HG02884 (cell line): ENCODE results near the gene CLEC2A.
A peak's percentile ranks its signal among the peaks of the same experiment; 100 is the strongest.
"Not testable (repeated sequence)": the region's sequence is repeated elsewhere in the genome, so short reads cannot be mapped to it uniquely, and the experiment has no call there.

Experiments
- ATAC-seq: cut with Tn5 transposase; IDR thresholded peaks from one replicate; pipeline ENCODE4 v1.9.1; 2021; ENCODE audit warnings: mild to moderate bottlenecking, moderate library complexity; ENCODE audit not compliant: unreplicated experiment

Gene CLEC2A, protein sequence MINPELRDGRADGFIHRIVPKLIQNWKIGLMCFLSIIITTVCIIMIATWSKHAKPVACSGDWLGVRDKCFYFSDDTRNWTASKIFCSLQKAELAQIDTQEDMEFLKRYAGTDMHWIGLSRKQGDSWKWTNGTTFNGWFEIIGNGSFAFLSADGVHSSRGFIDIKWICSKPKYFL

DNA sequence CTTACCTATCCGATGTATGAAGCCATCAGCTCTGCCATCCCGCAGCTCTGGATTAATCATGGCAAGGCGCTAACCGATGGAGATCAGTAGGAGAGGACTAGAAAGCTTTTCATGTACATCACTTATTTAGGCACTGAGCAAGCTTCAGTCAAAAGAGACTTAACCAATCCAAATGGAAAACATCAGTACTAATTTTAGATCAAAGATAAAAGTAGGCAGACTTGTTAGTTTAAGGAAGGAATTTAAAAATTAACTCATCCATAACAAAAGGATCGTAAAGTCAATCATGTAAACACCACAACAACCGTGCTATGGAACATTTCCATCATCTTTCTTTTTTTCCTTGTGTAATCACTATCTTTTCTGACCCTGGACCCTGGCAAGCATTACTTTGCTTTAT lies at the start of gene CLEC2A:
TSS of gene CLEC2A (minus strand) at position 101 of the 400 bp plus-strand sequence. CDS start at position 60, 41 bp downstream.
- no peak for ATAC-seq

DNA sequence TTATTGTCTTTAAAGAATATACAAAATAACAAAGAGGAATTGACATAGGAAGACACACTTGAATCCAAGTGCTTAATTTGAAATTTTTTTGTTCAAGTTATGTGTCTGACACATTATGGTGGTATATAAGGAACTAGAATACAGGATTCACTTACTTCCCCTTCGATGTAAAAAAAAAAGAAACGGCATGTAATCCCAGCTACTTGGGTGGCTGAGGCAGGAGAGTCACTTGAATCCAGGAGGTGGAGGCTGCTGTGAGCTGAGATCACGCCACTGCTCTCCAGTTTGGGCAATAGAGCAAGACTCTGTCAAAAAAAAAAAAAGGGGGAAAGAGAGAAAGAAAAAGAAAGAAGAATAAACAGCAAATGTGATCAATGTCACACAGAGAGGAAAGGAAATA lies 48.0 kb upstream of the CLEC2A start:
- ATAC-seq: no peak

DNA sequence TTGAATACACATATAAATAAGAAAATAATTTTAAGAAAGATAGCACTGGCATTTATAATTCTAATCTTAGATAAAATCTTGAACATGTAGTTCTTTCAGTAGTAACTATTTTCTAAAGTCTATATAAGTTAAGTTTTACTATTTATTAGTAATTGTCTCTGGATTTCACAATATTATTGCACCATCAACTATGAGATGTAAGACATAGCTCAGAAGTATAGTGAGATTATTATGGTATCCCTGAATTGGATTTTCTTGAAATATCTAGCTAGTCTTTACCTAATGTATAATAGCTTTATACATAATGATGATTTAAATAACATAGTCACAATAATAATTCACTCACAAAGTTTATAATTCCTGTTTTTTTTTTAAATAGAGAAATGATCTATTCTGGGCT lies 45.7 kb upstream of the CLEC2A start:
- no peak for ATAC-seq

DNA sequence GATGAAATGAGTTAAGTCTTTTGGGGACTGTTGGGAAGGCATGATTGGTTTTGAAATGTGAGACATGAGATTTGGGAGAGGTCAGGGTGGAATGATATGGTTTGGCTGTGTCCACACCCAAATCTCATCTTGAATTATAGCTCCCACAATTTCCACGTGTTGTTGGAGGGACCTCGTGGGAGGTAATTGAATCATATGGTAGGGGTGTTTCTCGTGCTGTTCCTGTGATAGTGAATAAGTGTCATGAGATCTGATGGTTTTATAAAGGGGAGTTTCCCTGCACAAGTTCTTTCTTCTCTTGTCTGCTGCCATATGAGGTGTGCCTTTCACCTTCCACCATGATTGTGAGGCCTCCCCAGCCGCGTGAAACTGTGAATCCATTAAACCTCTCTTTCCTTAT lies 44.5 kb upstream of the CLEC2A start:
- not testable (repeated sequence) for ATAC-seq

DNA sequence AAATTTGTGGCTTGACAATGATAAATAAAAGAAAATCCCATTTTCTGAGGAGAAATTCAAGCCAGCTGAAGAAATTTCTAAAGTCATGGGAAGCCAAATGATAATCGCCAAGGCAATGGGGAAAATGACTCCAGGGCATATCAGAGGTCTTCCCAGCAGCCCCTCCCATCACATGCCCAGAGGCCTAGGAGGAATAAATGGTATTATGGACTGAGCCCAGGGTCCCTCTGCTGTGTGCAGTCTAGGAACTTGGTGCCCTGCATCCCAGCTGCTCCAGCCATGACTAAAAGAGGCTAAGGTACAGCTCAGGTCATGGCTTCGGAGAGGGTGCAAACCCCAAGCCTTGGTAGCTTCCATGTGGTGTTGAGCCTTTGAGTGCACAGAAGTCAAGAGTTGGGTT lies 43.4 kb upstream of the CLEC2A start:
- ATAC-seq: no peak

DNA sequence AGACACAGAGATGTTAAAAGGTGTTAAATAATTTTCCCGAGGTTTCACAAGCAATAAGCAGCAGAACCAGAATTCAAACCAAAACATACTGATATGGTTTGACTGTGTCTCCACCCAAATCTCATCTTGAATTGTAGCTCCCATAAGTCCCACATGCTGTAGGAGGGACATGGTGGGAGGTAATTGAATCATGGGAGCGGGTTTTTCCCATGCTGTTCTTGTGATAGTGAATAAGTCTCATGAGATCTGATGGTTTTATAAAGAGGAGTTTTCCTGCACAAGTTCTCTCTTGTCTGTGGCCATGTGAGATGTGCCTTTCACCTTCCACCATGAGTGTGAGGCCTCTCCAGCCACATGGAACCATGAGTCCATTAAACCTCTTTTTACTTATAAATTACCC lies 42.6 kb upstream of the CLEC2A start:
- not testable (repeated sequence) for ATAC-seq

DNA sequence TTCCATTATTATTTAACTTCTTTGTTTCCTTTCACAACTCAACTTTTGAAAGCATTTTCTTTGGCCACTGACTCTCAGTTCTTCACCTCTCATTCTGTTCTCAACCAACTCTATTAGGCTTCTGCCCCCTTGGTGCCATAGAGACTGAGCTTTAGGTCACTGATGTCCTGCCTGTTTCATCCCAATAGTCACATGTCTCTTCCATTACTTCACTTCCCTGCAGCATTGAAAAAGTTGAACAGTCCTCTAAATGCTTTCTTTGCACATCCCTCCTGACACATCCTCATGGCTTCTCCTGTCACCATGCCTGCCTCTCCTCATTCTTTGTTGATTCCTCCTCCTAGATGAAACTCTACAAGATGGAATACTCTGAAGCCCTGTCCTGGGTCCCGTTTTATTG lies 41.8 kb upstream of the CLEC2A start:
- ATAC-seq: no peak

DNA sequence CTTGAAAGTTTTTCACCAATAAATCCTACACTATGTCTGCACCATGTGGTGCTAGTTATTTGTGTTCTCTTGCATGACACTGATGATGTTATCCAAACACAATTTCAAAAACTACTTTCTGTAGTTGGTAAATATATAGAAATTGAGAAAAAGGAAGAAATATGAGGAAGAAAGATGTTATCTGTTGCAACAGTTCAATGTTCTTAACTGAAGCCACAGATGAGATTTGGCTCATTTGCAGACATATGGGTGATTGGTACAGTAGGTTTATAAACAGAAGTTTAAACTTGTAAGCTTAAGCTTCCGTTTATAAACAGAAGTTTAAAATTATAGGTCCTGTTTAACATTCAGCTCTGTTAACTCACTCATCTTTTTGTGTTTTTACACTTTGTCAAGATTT lies 39.0 kb upstream of the CLEC2A start, which contains the start of gene CLEC12A:
TSS of gene CLEC12A (plus strand) at position 229 of the 400 bp plus-strand sequence. CDS start 188 bp downstream, outside the sequence.
- ATAC-seq: no peak

DNA sequence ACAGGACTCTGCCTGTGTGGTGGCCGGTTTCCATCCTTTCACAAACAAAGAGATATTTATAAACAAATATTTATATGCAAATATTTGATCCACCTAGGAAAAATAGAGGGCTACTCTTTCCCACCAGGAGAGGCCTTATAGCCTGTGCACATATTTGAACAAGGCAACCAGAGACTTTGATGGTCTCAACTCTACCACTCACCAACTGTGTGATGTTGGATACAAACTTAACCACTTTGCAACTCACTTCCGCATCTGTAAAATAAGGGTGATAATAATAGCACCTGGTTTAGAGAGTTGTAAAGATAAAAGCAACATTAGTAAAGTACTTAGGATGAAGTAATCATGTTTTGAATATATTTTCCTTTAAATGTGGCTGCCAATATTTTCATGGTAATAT lies 37.5 kb upstream of the CLEC2A start:
- no peak for ATAC-seq

DNA sequence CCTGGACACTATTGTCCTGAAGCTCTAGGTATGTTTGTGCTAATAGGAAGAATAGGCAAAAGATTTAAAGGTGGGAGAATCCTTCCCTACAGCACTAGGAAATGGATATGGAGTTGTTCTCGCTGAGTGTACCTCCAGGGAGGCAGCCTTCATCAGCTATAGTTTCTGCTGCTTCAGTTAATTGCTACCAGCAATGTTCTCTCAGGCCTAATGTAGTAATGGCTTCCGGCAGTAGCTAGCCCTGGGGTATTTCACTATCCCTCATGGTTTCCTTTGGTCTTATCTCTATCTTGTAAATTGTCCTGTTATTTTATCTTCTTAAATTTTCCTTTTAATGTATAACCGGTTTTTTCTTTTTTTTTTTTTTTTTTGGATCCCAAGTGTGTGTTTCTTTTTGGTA lies 29.7 kb upstream of the CLEC2A start:
- ATAC-seq: no peak

DNA sequence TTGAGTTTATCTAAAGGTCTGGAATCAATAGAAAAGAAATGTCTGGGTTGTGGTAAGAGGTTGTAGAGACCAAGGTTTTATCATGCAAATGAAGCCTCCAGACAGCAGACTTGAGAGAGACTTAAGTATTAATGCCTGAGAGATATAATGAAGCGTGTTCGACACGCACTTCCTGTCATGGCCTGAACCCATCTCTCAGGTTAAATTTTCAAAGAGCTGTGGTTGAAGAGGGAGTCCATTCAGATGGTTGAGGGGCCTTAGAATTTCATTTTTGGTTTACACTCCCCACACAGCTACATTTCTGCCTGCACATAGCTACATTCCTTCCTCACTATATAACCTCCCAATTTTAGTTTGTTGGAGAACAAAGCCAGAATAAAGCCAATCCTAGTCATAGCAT lies 28.9 kb upstream of the CLEC2A start:
- ATAC-seq: peak; percentile 63

DNA sequence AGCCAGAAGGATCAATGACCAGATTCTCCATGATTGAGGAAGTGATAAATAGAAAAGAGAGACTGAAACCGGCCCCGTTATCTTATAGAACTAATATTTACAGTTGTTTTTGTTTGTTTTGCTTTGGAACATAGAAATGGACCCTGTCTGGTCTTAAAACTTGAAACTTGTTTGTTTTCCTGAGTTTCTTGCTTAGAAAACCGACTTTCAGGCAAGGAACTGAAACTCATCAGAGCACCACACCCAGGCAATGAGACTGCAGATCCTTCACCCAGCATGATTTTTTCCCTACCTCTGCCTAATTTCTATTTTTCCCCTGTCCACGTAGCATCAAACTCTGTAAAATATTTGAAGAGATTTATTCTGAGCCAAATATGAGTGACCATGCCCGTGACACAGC lies 28.4 kb upstream of the CLEC2A start:
- ATAC-seq: no peak

DNA sequence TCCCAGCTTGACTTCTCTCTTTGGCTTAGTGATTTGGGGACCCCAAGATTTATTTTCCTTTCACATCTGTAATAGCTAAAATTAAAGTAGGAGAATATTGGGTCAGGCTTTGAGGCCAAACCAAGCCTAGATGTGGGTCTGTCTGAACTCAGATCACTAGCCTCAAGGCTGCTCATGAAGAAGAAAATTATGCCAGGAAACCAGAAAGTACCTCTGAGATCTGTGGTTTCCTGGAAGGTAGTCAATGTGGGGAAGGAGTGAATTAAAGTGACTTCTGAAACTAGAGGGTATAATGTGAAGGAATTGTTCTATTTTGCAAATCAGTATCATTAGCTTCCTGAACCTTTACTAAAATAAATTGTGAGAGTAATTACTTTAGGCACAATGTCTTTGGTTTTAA lies 25.7 kb upstream of the CLEC2A start:
- ATAC-seq: no peak

DNA sequence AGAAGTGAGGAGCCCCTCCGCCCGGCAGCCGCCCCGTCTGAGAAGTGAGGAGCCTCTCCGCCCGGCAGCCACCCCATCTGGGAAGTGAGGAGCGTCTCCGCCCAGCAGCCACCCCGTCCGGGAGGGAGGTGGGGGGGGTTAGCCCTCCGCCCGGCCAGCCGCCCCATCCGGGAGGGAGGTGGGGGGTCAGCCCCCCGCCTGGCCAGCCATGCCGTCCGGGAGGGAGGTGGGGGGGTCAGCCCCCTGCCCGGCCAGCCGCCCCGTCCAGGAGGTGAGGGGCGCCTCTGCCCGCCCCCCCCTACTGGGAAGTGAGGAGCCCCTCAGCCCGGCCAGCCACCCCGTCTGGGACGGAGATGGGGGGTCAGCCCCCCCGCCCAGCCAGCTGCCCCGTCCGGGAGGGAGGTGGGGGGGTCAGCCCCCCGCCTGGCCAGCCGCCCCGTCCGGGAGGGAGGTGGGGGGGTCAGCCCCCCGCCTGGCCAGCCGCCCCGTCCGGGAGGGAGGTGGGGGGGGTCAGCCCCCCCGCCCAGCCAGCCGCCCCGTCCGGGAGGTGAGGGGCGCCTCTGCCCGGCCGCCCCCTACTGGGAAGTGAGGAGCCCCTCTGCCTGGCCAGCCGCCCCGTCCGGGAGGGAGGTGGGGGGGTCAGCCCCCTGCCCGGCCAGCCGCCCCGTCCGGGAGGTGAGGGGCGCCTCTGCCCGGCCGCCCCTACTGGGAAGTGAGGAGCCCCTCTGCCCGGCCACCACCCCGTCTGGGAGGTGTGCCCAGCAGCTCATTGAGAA lies 21.0 kb upstream of the CLEC2A start:
- ATAC-seq: not testable (repeated sequence)

DNA sequence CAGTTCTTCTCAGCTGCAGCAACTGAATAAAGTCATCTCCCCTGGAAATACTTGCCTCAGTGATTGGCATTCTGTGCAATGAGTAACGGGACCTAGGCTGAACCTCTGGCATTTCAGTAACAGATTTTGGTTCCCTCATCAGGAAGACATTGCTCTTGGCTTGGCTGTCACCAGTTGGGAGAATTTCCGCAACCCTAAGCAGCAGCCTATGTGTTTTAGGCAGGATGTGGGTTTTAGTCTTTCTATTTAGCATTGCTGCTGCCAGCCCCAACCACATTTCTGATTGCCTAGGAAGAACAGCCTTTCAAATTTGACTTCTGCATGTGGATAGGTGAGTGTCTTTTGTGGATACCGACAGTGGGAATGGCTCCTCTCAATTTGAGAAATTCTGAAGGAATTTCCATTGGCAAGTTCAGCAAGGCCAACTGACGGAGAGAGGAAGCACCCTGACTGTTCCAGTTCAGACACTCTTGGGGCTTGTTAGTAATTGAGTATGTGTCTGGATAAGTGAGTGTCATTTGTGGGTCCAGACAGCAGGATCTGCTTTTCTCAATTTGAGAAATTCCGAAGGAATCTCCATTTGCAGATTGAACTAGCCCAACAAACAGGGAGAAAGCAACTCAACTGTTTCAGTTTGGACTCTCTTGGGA lies 19.0 kb upstream of the CLEC2A start:
- no peak for ATAC-seq

DNA sequence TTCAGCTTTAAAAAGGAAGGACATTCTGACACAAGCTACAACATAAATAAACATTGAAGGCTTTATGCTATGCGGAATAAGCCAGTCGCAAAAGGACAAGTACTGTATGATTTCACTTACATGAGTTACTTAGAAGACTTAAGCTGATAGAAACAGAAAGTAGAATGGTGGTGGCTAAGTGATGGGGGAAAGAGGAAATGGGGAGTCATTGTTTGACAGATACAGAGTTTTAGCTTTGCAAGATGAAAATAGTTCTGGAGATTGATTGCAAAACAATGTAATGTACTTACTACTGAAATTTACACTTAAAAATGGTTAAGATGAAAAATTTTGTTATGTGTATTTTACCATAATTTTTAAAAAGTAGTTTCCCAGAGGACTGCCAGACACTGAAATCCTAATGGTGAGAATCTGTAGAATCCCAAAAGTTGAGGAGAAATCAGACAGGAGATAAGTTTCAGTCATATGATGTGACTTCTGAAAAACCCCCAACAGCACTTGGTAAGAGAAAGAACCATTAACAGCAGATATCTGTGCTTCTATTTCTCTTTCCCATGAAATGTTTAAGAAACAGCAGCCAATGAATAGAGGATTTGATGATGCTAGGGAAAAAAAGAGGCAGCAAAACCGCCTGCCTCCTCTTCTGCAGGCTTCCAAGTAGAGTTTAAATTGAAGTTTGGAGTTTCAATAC lies 16.6 kb upstream of the CLEC2A start:
- ATAC-seq: peak; percentile 95

DNA sequence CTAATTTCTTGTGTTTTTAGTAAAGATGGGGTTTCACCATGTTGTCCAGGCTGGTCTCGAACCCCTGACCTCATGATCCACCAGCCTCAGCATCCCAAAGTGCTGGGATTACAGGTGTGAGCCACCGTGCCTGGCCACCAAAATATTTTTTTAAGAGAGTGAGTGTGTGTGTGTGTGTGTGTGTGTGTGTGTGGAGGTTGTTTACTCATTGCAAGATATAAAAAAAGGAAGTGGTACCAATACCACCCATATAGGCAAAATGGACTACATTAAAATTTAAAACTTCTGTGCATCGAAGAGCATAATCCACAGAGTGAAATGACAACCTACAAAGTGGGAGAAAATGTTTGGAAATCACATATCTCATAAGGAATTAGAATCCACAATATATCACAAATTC lies 15.5 kb upstream of the CLEC2A start:
- ATAC-seq: no peak

DNA sequence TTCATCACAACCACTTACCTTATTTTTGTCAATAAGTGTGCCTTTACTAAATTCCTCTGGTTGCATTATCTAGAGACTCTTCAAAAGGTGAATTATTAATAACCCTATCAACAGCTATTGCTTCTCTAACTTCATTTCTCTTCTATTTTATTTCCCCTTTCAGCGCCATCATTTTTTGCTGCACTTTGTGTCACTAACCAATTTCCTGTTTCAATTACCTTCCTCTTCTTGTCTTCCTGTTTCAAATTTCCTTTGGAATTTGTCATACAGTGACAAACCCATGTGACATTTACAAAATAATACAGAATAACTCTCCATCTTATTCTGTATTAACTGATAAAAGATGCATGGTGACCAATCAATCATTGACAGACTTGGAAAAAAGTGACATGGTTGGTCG lies 12.2 kb upstream of the CLEC2A start:
- ATAC-seq: no peak

DNA sequence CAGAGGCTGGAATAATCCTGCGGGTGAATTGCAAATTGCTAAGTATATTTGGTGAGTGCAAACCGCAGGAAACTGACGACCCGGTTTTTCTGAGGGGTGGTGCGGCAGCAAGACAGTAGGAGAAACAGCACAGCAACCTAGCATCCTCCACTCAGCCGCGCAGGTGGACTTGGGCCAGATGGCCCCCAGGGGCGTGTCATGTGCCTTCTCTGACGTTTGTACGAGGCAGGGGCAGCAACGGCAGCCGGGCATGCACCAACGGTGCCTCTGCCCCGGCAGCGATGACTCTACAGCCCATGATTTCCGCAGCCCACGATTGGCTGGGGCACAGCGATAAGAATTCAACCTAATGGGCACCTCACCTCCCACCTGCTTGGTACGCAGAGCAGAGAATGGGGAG lies 11.1 kb upstream of the CLEC2A start:
- ATAC-seq: no peak

DNA sequence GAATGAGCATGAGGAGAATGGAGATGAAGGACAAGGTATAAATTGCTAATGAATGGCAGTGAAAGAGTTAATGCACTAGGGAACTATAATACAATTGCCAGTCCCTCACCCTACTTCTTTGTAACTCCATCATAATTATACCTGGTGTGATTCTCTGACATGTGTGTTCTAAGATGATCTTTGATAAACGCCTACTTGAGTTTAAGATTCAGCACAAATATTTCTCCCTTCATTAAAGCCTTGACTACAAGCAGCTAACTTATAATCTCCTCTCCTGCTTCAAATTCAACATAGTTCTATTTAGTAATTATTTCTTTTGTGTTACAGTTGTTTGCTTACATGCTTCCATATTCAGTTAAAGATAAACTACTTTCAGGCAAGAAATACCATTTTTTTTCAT lies 9.7 kb upstream of the CLEC2A start:
- ATAC-seq: no peak

DNA sequence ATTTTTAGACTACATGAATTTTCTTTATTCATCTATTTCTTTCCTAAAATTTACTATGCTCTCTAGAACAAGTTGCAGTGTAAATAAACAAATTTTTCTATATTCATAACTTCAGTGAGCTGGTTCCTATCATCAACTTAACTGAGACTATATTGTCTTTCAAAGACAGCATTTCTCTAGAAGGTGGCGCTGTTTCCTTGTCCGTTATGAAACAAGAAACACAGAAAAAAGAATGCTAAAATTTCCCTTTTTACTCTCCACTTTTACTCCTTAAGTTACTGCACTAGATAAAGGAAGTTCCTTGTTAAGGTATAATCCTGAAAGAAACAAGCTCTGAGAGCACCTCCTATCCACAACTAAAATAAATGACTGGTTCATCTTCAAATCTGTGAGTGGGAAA lies 8.2 kb upstream of the CLEC2A start:
- no peak for ATAC-seq

DNA sequence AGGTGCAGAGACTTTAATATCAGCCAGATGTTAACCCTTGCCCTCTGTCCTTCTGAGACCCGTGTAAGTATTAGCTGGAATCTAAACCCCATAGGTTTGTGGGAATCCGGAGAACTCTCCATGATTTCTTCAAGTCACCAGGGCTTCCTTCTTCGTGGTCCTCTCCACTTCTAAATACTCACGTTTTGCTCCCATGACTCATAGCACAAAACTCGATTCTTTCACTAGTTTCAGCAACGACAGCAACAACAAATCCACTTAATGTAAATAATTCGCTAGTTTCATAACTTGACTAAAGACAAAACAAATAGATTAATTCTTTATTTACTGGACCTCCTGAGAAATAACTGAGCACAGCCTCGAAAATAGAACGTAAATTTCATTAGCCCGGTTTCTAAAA lies 4.4 kb upstream of the CLEC2A start:
- no peak for ATAC-seq
